ENCODE results near the gene SCAND1.

The SCAND1 gene

DNA sequence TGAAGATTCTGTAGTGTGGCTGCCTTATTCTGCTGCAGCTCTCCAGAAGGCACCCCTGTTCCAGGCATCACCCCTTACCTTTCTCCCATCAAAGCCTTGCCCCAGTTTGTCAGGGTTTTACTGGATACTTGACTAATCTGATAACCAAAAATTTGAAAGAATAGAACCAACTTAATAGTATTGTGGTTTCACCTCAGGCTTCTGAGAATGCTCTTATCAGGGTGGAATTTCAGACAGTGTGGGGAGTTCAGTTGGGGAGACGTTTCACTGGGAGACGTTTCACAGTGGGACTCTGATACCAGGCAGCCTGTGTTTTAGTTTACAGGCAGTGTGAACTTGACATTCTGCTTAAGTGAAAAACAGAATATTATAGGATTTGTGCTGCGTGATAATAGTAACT, 50.5 kb downstream of the SCAND1 start:
- no peak for DNase-seq
